IMR-90 (cell line): Measurements from ENCODE around the gene SDC3.

Experiments
- CEBPB ChIP-seq: IDR thresholded peaks from 2 replicates; pipeline ENCODE4 v1.6.1; 2012; ENCODE audit warnings: low read depth, low read length, improper control_type of control experiment
- CHD1 ChIP-seq: IDR thresholded peaks from 2 replicates; pipeline ENCODE4 v1.6.1; 2012; ENCODE audit warnings: low read depth, low read length, improper control_type of control experiment
- CTCF ChIP-seq: conservative IDR thresholded peaks from 2 replicates; pipeline ENCODE4 v1.5.1; 2012; ENCODE audit warnings: mild to moderate bottlenecking, low read depth, low read length, improper control_type of control experiment
- MAFK ChIP-seq: IDR thresholded peaks from 2 replicates; pipeline ENCODE4 v1.6.1; 2012; ENCODE audit warnings: low read depth, low read length, improper control_type of control experiment
- MXI1 ChIP-seq: IDR thresholded peaks from 2 replicates; pipeline ENCODE4 v1.6.1; 2012; ENCODE audit warnings: low read depth, mild to moderate bottlenecking, low read length, moderate library complexity, borderline replicate concordance
- NFE2L2 ChIP-seq: fragments of 150-350 bp; IDR thresholded peaks from 2 replicates; pipeline ENCODE4 v1.6.1; 2016; ENCODE audit warnings: low read depth, mild to moderate bottlenecking, low read length
- POLR2A ChIP-seq: IDR thresholded peaks from 2 replicates; pipeline ENCODE4 v1.6.1; 2012; ENCODE audit warnings: mild to moderate bottlenecking, low read depth, low read length
- RAD21 ChIP-seq: IDR thresholded peaks from 2 replicates; pipeline ENCODE4 v1.6.1; 2012; ENCODE audit warnings: low read length, improper control_type of control experiment
- RCOR1 ChIP-seq: IDR thresholded peaks from 2 replicates; pipeline ENCODE4 v1.6.1; 2012; ENCODE audit warnings: mild to moderate bottlenecking, low read length, improper control_type of control experiment; ENCODE audit not compliant: insufficient replicate concordance
- RFX5 ChIP-seq: IDR thresholded peaks from 2 replicates; pipeline ENCODE4 v1.8.0; 2012; ENCODE audit warnings: low read depth, mild to moderate bottlenecking, low read length, moderate library complexity
- SMC3 ChIP-seq: fragments of 150-350 bp; IDR thresholded peaks from 2 replicates; pipeline ENCODE4 v1.6.1; 2016; ENCODE audit warnings: low read depth, mild to moderate bottlenecking, antibody characterized with exemption, low read length, moderate library complexity
- USF2 ChIP-seq: fragments of 150-350 bp; IDR thresholded peaks from 2 replicates; pipeline ENCODE4 v1.6.1; 2017; ENCODE audit warnings: mild to moderate bottlenecking, antibody characterized with exemption, low read length, low read depth
- TF ChIP-seq, protein P1 (sequence below): fragments of 150-350 bp; IDR thresholded peaks from 2 replicates; pipeline ENCODE4 v1.6.1; 2016; ENCODE audit warnings: low read depth, mild to moderate bottlenecking, low read length, moderate library complexity, borderline replicate concordance

DNA sequence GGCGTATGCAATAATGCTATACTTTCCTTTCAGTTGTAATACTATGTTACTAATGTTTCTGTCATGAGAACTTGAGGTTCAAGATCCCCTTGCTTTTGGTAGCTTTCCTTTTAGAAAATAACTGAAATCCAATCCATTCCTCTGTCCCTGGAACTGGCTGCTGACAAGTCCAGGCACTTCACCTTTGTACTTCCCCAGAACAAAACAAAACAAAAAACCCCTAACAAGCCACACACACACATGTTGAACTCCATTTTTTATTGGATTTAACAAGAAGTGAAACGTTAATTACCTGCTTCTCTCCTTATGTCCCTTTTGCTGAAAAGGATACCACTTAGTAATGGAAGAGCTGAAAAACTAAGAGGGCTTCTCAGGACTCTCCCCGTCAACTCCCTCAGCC, 26.1 kb upstream of the SDC3 start:
- TF ChIP-seq CTCF: no peak
- TF ChIP-seq CHD1: no peak
- no peak for TF ChIP-seq USF2
- no peak for TF ChIP-seq RCOR1
- TF ChIP-seq POLR2A: no peak
- no peak for TF ChIP-seq RAD21
- no peak for TF ChIP-seq NFE2L2
- TF ChIP-seq CEBPB: no peak
- no peak for TF ChIP-seq MAFK
- TF ChIP-seq MXI1: no peak
- TF ChIP-seq, protein P1, sequence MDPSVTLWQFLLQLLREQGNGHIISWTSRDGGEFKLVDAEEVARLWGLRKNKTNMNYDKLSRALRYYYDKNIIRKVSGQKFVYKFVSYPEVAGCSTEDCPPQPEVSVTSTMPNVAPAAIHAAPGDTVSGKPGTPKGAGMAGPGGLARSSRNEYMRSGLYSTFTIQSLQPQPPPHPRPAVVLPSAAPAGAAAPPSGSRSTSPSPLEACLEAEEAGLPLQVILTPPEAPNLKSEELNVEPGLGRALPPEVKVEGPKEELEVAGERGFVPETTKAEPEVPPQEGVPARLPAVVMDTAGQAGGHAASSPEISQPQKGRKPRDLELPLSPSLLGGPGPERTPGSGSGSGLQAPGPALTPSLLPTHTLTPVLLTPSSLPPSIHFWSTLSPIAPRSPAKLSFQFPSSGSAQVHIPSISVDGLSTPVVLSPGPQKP: no peak
- no peak for TF ChIP-seq SMC3
- TF ChIP-seq RFX5: no peak
